Measurements from ENCODE around the gene ZDHHC5. TPM values are rescaled to one million over a fixed set of nuclear protein-coding genes. Genes with fewer than 3 reads are reported as not detected.

Gene ZDHHC5
- total and polyA plus RNA-seq, 8 donors, result 14.9 to 42.3 (median 29.2) TPM

DNA sequence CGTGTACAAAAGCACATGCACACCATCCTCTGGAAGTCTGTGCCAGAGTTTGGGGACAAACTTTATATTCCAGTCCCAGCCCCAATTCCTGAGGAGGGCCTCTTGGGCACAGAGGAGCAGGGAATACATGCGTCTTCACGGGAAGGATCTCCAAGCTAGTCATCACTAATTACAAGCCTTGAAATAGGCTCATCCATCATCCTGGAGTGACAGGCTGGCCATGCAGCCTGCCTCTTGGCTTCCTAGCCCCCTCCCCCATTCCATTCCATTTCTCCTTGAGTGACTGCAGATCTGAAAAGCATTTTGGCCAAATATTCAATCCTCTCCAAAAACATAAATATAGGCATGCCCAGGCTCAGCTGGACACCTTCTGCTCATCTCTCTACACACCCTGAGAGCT, 45.7 kb upstream of the ZDHHC5 start:
- H3K4me3 ChIP-seq, result no peak overlapping the region
- DNase-seq (no peak), ATAC-seq (no peak), FAIRE-seq (no peak)
- WGBS, 2 donors, result 39 to 47% methylated on average over 3 of the region's 3 CpGs
- H3K27ac ChIP-seq, result no peak overlapping the region
- no peaks in the 10 kb centered on the region for H3K27me3 ChIP-seq
- no peaks in the 10 kb centered on the region for H3K9me3 ChIP-seq
- H3K36me3 ChIP-seq, result no peaks in the 10 kb centered on the region
- intact Hi-C loops (cut with DNase I), result no loop called here
- TF ChIP-seq, protein P1, sequence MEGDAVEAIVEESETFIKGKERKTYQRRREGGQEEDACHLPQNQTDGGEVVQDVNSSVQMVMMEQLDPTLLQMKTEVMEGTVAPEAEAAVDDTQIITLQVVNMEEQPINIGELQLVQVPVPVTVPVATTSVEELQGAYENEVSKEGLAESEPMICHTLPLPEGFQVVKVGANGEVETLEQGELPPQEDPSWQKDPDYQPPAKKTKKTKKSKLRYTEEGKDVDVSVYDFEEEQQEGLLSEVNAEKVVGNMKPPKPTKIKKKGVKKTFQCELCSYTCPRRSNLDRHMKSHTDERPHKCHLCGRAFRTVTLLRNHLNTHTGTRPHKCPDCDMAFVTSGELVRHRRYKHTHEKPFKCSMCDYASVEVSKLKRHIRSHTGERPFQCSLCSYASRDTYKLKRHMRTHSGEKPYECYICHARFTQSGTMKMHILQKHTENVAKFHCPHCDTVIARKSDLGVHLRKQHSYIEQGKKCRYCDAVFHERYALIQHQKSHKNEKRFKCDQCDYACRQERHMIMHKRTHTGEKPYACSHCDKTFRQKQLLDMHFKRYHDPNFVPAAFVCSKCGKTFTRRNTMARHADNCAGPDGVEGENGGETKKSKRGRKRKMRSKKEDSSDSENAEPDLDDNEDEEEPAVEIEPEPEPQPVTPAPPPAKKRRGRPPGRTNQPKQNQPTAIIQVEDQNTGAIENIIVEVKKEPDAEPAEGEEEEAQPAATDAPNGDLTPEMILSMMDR (IDR thresholded peaks at IDR 0.05), result no peak
- no peaks in the 10 kb centered on the region for H3K4me1 ChIP-seq

- no peak overlapping the region for H3K27ac ChIP-seq
- TF ChIP-seq, protein P1 (IDR thresholded peaks at IDR 0.05), result no peak
- no peaks in the 10 kb centered on the region for H3K27me3 ChIP-seq
- no peak for FAIRE-seq
- no peaks in the 10 kb centered on the region for H3K9me3 ChIP-seq
- intact Hi-C loops (cut with DNase I), result no loop called here
- H3K4me3 ChIP-seq, result no peak overlapping the region
- H3K36me3 ChIP-seq, result no peaks in the 10 kb centered on the region
- WGBS, 2 donors, result 79 to 97% methylated on average over 2 of the region's 2 CpGs
- H3K4me1 ChIP-seq, result no peaks in the 10 kb centered on the region
- DNase-seq, result no peak
- ATAC-seq, result no peak
Measured at GRCh38 chr11:57624864-57625263, 43.0 kb upstream of the ZDHHC5 start.

GRCh38 chr11:57626895-57627294, 41.0 kb upstream of the ZDHHC5 start:
- no peaks in the 10 kb centered on the region for H3K9me3 ChIP-seq
- 75 to 87% methylated on average over 1 of the region's 1 CpG for WGBS, 2 donors
- H3K36me3 ChIP-seq, result no peaks in the 10 kb centered on the region
- no peak overlapping the region for H3K27ac ChIP-seq
- intact Hi-C loops (cut with DNase I), result no loop called here
- FAIRE-seq, result no peak
- no peak for DNase-seq
- no peak for ATAC-seq
- no peak overlapping the region for H3K4me3 ChIP-seq
- H3K4me1 ChIP-seq, result no peaks in the 10 kb centered on the region
- TF ChIP-seq, protein P1 (IDR thresholded peaks at IDR 0.05), result no peak
- H3K27me3 ChIP-seq, result no peaks in the 10 kb centered on the region

DNA sequence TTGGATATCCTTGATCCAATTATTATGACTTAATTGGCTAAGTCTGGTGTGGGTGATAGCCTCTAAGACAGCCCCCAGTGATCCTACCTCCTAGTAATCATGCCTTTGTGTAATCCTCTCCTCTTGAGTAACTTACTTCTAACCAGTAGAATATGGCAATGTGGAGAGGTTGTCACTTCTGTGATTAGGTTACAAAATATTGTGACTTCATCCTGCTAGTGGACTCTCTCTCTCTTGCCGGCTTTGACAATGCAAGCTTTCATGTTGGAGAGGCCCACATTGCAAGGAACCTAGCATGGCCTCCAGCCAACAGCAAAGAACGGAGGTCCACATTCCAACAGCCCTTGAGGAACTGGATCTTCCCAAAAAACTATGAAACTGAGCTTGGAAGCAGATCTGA, 37.7 kb upstream of the ZDHHC5 start:
- TF ChIP-seq, protein P1 (IDR thresholded peaks at IDR 0.05), result no peak
- intact Hi-C loops (cut with DNase I), result no loop called here
- ATAC-seq, result no peak
- H3K9me3 ChIP-seq, result no peaks in the 10 kb centered on the region
- no peak for DNase-seq
- H3K4me3 ChIP-seq, result no peak overlapping the region
- H3K4me1 ChIP-seq, result no peaks in the 10 kb centered on the region
- no peaks in the 10 kb centered on the region for H3K27me3 ChIP-seq
- no peaks in the 10 kb centered on the region for H3K36me3 ChIP-seq
- H3K27ac ChIP-seq, result no peak overlapping the region
- 28 to 57% methylated on average over 2 of the region's 2 CpGs for WGBS, 2 donors
- no peak for FAIRE-seq

DNA sequence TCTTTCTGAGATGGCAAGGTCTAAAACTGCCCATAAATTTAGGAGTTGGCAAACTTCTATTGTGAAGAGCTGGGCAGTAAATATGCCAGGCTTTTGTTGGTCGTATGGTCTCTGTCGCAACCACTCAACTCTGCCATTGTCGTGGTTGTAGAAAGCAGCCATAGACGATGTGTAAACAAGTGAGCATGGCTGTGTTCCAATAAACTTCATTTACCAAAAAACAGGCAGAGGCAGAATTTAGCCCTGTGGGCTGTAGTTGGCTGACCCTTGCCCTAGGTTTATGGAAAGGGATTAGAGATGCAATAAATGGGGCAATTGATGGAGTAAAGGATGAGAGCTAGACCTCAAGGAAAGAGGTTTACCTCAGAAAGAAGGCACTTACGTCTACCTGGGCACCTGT, 35.8 kb upstream of the ZDHHC5 start:
- no peak for DNase-seq
- no peak overlapping the region for H3K27ac ChIP-seq
- no peaks in the 10 kb centered on the region for H3K36me3 ChIP-seq
- TF ChIP-seq, protein P1 (IDR thresholded peaks at IDR 0.05), result no peak
- H3K4me1 ChIP-seq, result no peaks in the 10 kb centered on the region
- FAIRE-seq, result no peak
- no peaks in the 10 kb centered on the region for H3K9me3 ChIP-seq
- no peaks in the 10 kb centered on the region for H3K27me3 ChIP-seq
- 49 to 59% methylated on average over 5 of the region's 5 CpGs for WGBS, 2 donors
- ATAC-seq, result no peak
- intact Hi-C loops (cut with DNase I), result no loop called here
- no peak overlapping the region for H3K4me3 ChIP-seq
